HG03460 (cell line): ENCODE results near the gene ALOX15B.

Source experiments
- ATAC-seq: cut with Tn5 transposase; IDR thresholded peaks from one replicate; pipeline ENCODE4 v1.9.1; 2021; ENCODE audit not compliant: unreplicated experiment

Gene ALOX15B

DNA sequence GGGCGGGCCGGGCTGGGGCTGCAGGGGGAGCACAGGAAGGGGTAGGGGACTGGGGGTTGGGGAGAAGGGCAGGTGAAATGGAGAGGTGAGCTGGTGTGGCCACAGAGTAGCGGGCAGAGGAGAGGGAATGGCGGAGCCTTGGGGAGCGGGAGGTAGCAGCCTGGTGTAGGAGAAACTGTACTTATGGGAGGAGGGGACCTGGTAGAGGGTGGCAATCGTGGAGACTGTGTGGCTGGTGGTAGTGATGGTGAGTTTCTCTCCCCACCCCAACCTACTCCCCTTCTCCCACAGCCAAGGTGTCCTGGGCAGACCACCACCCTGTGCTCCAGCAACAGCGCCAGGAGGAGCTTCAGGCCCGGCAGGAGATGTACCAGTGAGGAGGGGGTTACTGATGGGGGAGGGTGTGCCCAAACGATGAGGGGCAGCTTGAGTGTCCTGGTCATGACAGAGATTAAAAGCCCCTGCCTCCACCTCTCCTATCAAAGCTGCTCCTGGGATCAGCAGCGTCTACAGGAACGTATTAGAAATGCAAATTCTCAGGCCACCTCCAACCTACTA, 831 bp downstream of the ALOX15B start:
- no peak for ATAC-seq

DNA sequence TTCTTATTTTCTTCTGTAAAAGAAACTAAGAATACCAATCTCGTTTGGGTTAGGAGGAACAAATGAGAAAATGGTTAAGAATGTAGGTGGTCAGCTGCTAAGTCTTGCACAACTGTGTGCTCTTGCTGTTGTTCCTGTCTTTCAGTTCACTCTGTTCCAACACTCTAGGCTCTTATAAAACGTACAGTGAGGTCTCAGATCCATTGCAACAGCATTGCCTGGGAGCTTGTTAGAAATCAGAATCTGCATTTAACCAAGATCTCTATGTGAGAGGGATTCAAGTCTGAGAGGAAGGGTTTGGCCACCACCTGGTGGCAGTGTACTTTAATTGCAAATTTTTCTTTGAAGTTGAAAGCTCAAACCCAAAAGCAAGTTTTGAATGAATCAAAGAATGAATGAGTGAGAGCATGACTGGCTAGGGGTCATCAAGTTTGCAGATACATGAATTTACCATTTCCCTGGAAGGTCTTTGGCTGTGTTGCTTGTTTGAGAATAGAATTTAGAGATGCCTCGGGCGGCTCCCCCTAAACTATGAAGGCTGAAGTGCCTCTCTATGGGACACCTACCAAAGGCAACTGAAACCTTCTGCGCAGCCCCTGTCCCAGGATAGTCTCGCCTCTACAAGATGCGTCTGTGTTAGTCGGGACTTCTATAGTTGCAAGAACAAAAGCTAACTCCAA, 2.5 kb downstream of the ALOX15B start:
- no peak for ATAC-seq

DNA sequence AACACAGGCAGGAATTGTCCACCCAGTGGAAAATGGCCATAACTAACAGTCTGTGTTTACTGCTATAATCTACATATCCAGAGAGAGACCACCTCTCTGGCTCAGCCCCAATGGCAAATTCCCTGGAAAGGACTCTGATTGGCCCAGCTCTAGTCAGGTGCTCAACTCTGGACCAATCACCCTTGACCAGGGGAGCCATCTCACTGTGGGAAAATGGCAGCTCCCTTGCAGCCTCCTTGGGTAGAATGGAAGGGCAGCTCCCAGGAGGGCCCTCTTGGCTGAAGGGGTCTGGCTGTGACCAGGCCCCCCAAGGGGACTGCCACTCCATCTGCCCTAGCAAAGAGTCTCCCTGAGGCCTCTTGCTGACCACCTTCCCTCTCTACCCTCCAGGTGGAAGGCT, 3.1 kb downstream of the ALOX15B start:
- no peak for ATAC-seq

DNA sequence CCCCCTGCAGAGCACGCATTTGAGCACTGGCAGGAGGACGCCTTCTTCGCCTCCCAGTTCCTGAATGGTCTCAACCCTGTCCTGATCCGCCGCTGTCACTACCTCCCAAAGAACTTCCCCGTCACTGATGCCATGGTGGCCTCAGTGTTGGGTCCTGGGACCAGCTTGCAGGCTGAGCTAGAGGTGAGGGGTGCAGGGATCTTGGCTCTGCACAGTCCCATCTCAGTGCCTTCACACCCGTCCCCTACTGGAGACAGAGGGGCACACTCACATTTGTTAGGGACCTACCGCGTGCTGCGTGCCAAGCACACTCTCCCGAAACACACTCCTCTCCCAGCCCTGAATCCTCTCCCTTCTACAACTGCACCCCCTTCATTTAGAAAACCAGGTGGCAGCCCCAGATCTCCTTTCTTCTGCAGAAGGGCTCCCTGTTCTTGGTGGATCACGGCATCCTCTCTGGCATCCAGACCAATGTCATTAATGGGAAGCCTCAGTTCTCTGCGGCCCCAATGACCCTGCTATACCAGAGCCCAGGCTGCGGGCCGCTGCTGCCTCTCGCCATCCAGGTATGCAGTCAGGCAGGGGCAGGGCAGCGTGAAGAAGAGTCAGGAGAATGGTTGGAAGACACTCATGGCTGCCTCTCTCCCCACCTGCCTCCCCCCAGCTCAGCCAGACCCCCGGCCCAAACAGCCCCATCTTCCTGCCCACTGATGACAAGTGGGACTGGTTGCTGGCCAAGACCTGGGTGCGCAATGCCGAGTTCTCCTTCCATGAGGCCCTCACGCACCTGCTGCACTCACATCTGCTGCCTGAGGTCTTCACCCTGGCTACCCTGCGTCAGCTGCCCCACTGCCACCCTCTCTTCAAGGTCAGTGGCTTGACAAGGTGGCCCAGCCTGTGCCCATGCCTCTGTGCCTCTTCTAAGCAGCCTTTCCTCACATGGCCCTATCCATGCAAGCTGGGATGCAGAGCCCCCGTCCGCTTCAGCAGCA, 6.3 kb downstream of the ALOX15B start:
- ATAC-seq = no peak

DNA sequence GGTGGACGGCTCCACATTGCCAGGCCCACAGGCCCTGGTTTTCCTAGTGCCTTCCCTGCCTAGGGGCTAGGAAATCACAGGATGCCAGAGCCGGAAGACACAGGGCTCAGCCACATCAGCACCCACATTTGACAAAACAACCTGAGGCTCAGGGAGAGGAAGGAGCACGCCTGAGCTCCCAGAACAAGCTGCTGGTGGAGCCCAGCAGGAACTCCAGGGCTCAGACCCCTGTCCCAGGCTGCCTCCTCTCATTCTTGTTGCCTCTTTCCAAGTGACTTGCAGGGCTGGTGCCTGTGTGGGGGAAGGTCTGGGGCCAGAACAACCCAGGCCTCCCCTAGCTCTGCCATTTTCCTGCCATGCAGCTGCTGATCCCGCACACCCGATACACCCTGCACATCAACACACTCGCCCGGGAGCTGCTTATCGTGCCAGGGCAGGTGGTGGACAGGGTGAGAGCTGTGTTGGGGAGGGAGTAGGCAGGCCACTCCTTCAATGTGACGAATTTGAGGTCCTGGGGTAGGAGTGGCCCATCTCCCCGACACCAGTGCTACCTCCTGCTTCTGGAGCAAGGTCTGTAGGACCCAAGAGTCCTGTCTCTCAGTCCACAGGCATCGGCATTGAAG, 7.6 kb downstream of the ALOX15B start:
- ATAC-seq = no peak

DNA sequence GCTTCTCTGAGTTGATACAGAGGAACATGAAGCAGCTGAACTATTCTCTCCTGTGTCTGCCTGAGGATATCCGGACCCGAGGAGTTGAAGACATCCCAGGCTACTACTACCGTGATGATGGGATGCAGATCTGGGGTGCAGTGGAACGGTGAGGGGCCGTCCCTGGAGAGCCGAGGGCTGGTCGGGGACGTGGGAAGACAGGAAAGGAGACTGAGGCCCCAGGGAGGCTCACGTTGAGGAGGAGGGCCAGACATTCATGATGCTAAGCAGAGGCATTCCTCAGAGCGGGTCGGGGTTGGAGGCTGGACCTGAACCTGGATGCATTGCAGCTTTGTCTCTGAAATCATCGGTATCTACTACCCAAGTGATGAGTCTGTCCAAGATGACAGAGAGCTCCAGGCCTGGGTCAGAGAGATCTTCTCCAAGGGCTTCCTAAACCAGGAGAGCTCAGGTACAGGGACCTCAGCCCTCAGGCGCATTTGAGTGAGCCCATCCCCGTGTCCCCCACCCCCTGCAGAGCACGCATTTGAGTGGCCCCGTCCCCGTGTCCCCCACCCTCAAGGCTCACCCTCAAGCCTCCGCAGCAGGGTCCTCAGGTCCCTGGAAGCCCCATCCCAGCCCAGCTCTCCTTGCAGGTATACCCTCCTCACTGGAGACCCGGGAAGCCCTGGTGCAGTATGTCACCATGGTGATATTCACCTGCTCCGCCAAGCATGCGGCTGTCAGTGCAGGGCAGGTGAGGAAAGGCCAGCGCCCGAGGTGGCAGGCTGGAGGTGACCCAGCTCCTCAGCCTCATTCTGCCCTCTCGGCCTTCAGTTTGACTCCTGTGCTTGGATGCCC, 8.3 kb downstream of the ALOX15B start:
- ATAC-seq = no peak

DNA sequence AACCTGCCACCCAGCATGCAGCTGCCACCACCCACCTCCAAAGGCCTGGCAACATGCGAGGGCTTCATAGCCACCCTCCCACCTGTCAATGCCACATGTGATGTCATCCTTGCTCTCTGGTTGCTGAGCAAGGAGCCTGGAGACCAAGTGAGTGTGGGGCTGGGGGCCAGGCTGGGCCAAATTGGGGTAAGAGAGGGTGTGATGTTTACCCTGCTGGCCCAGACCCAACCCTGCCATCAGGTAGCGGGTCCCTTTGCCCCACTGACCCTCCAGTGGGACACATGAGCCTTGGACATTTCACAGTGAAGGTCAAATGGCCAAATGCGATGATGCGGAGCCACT, 8.9 kb downstream of the ALOX15B start:
- ATAC-seq = no peak

DNA sequence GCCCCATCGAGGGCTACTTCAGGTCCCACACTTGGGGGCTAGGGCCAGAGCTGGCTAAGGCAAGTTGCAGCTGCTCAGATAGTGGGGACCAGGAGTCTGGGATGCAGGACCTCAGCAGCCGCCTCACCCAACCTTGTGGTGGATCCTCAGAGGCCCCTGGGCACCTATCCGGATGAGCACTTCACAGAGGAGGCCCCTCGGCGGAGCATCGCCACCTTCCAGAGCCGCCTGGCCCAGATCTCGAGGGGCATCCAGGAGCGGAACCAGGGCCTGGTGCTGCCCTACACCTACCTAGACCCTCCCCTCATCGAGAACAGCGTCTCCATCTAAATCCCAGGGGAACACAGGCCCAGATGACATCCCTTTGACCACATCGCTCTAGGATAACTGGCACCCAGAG, 9.4 kb downstream of the ALOX15B start:
- no peak for ATAC-seq

DNA sequence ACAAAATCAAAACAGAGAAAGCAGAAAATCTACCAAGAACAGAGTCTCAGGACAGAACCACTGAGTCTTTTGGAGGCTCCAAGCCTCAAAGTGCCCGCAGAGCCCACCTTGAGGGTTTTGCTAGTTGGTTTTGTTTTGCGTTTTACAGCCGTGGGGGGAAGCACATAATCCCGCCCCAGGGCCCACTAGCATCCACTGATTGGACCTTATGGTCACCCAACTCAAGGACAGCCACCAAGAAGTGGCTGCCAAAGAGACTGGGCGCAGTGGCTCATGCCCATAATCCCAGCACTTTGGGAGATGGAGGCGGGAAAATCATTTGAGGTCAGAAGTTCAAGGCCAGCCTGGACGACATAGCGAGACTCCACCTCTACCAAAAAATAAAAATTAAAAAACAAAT, 9.9 kb downstream of the ALOX15B start:
- no peak for ATAC-seq

DNA sequence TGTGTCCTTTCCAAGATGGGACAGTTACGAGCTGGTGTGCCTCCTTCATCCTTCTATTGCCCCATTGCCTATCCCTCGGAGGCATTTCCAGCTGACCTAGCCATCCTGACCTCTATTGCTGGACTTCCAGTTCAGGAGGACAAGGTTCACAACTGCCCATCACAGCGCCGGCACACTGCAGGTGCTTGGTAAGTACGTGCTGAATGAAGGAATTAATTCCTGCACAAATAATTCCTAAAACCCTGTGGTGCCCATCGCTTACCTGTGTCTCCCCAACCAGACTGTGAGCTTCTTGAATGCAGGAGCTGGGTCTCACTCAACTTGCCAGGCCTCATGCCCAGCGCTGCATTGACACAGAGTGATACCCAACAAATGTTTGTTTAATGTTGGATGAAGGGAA, 13.0 kb downstream of the ALOX15B start:
- no peak for ATAC-seq

DNA sequence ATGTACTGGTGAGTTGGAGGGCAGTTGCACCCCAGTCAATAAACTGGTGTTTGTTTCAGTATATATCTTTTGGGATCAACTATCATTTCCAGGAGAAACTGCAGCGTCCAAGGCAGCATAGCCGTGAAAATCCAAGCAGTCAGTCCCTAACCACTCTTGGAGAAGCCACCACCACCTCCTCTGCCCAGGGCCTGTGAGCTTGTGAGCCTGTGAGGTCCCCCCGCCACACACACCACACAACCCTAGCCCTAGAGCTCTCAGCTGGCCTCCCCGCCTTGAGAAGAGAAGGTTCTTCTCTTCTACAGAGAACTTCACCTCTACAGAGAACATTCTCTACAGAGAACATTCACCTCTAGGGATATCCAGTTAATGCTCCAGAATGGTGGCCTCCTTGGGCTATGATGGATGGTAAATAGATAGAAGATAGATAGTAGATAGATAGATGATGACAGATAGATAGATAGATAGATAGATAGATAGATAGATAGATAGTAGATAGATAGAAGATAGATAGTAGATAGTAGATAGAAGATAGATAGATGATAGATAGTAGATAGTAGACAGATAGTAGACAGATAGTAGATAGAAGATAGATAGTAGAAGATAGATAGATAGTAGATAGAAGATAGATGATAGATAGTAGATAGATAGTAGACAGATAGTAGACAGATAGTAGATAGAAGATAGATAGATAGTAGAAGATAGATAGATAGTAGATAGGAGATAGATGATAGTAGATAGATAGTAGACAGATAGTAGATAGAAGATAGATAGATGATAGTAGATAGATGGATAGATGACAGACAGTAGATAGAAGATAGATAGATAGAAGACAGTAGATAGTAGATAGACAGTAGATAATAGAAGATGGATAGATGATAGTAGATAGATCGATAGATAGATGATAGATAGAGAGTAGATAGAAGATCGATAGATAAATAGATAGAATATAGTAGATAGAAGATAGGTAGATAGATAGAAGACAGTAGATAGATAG, 13.7 kb downstream of the ALOX15B start:
- ATAC-seq = no peak

DNA sequence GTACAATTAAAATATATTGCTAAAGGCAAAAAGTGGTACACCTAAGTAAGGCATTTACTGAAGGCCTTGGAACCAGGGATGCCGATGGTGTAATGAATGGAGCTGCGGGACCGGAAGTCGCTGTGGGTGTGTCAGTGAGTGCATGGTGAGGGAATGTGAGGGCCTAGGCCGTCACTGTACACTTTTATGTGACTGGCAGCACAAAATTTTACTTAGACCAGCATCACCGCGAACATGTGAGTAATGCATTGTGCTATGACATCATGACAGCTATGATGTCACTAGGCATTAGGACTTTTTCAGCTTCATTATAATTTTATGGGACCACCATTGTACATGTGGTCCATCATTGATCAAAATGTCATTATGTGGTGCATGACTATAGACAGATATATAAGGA, 14.7 kb downstream of the ALOX15B start:
- ATAC-seq = no peak

DNA sequence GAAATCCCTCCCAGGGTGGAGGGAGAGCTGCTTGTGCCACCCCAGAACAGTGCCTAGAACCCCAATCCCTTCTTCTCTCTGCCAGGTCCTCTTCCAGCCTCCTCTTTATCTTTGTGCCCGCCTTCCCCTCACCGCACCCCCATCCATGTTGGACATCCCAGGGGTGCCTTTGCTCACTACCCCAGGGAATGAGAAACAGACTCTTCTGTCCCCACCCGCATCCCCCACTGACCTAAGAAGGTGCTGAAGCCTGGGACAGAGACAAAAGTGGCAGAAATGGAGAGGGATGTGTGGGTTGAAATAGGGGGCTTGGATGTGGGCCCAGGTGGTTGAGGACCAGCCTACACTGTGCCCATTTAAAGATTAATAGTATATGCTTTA, 17.0 kb downstream of the ALOX15B start:
- no peak for ATAC-seq

DNA sequence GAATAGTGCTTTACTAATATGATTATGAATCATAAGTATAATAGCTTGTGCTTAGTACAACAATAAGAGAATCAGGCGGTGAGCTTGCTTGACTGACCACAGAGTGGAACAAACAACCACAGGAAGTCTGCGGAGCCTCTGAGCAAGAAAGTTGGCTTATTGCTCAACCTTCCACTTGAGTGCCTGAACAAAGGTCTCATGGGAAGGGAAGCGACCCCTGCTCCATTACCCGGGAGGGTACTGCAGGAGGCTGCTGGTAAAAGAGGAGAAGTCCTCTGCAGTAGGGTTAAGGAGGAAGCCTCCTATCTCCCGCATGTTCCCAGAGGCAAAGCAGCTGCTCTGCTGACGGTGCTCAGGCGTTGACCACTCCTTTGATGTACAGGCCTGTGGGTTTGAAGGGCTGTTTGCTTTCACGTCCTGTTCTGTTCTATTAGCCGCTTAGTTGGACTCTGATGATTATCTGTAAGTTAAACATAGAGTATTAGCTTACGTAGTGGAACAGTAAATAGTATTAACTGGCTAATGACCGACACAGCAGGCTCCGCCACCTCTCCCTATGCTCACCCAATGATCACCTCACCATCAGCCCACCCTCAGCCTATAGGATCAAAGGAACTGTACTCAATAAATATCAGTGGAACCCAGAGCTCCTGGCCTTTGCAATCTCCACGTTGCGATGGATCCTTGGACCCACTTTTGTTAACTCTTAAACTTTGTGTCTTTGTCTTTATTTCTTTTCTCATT, 17.5 kb downstream of the ALOX15B start:
- ATAC-seq = peak; percentile 43

DNA sequence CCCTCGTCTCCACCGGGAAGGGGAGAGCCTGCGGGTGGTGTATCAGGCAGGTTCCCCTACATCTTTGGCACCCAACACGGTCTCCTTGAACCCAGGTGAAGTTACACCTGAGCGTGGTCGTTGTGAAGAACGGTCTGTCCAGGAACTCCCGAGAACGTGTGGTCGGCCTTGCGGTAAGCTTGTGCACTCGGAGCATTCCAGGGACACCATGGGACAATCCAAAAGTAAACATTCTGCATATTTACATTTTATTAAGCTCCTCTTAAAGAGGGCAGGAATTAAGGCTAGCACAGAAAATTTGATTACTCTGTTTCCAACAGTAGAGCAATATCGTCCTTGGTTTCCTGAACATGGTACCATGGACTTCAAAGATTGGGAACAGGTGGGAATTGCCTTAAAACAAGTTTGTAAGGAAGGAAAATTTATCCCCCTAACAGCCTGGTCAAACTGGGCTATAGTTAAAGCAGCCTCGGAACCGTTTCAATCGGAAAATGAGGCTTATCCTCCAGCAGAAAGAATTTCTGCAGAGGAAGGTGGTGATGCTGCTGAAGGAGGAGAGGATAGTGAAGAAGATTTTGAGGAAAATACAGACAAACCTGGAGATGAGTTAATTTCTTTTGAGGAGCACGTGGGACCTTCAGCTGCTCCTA, 18.2 kb downstream of the ALOX15B start:
- no peak for ATAC-seq

DNA sequence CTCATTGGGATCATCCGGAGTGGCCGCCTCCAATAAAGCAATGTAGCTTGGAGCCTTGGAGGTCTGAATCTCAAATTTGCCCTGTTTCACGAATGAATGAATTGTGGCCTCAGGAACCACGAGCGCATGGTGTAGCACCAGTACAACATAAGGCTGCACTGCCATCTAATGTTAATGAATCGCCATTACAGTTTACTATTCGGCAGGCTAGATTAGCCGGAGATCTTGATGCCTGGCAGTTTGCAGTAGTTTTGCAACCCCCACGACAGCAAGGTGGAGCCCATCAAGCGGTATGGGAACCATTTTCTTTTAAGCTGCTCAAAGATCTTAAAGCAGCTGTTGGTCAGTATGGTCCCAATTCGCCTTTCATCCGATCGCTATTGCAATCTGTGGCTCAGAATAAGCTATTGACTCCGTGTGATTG, 18.8 kb downstream of the ALOX15B start:
- no peak for ATAC-seq

DNA sequence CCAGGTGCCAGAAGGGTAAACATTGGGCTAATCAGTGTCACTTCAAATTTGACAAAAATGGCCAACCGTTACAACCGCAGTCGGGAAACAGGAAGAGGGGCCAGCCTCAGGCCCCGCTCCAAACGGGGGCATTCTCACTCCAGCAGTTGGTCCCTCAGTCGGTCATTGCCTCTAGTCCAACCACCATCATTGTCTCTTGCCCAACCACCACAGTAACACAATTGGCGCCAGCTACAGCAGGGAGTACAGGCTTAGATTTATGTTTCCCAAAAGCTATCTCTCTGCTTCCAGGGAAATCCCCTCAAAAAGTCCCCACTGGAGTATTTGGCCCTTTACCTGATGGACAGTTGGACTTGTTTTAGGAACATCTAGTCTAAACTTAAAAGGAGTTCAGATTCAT, 20.3 kb downstream of the ALOX15B start:
- ATAC-seq = no peak

DNA sequence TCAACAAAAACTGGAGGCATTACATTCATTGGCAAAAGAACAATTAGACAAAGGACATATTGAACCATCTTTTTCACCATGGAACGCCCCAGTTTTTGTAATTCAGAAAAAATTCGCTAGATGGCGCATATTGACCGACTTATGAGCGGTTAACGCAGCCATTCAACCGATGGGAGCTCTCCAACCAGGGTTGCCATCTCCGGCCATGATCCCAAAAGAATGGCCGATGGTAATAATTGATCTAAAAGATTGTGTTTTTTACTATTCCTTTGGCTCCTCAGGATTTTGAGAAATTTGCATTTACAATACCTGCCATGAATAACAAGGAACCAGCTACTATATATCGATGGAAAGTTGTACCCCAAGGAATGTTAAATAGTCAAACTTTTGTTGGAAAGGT, 21.4 kb downstream of the ALOX15B start:
- no peak for ATAC-seq
